ENCODE data around the gene MICAL2. TPM values are rescaled to one million over a fixed set of nuclear protein-coding genes. Genes with fewer than 3 reads are reported as not detected.

The MICAL2 gene
- polyA plus RNA-seq, 2 of the 4 experiments (the other 2 are of a cell fraction), result 39.8 to 42.1 TPM

- TF ChIP-seq ATOH8 (CRISPR knock-in tag; IDR thresholded peaks at IDR 0.05; ENCODE audit: low read depth), result peak; percentile 15; the same call in 1 of the 2 replicates
- no peak for TF ChIP-seq CHD4 (IDR thresholded peaks at IDR 0.05; ENCODE audit: borderline replicate concordance)
- 0 out of 2 replicates have a peak, but pooled peaks have one; percentile 4 for TF ChIP-seq POLR2A (IDR thresholded peaks at IDR 0.05; ENCODE audit: low read length)
- TF ChIP-seq FOSB (CRISPR knock-in tag; IDR thresholded peaks at IDR 0.05), result peak; percentile 79
- 0 out of 2 replicates have a peak, but pooled peaks have one; percentile 32 for TF ChIP-seq MYC (IDR thresholded peaks at IDR 0.05; ENCODE audit: borderline replicate concordance, low read length)
- TF ChIP-seq GATA3 (IDR thresholded peaks at IDR 0.05; ENCODE audit: borderline replicate concordance), result peak; percentile 44; the same call in 1 of the 2 replicates
- no peak for TF ChIP-seq HOXA7 (CRISPR knock-in tag; IDR thresholded peaks at IDR 0.05)
- TF ChIP-seq EHF (CRISPR knock-in tag; IDR thresholded peaks at IDR 0.05), result 0 out of 2 replicates have a peak, but pooled peaks have one; percentile 58
- TF ChIP-seq TFCP2L1 (CRISPR knock-in tag; IDR thresholded peaks at IDR 0.05), result 0 out of 2 replicates have a peak, but pooled peaks have one; percentile 47
- no peak for TF ChIP-seq RFX5 (IDR thresholded peaks at IDR 0.05)
- no peak for TF ChIP-seq HDAC2 (IDR thresholded peaks at IDR 0.05)
- TF ChIP-seq JUNB (IDR thresholded peaks at IDR 0.05), result peak; percentile 41
- no peak for TF ChIP-seq CHD2 (IDR thresholded peaks at IDR 0.05; ENCODE audit: low read length, partially characterized antibody)
- TF ChIP-seq REST (IDR thresholded peaks at IDR 0.05), result no peak
- TF ChIP-seq RCOR1 (IDR thresholded peaks at IDR 0.05; ENCODE audit: low read depth, low read length), result no peak
- no peak for TF ChIP-seq ZNF302 (CRISPR knock-in tag; IDR thresholded peaks at IDR 0.05)
- TF ChIP-seq BCL3 (IDR thresholded peaks at IDR 0.05), result no peak; the same call in 2 of the 3 replicates
- no peak for TF ChIP-seq PBX3 (IDR thresholded peaks at IDR 0.05)
- TF ChIP-seq NPAS2 (CRISPR knock-in tag; IDR thresholded peaks at IDR 0.05; ENCODE audit: borderline replicate concordance), result no peak
- TF ChIP-seq MAZ (IDR thresholded peaks at IDR 0.05; ENCODE audit: borderline replicate concordance, low read depth, low read length), result no peak
- TF ChIP-seq BHLHE40 (IDR thresholded peaks at IDR 0.05; ENCODE audit: low read depth, low read length), result no peak
- TF ChIP-seq SMC3 (IDR thresholded peaks at IDR 0.05), result peak; percentile 25; the same call in 1 of the 3 replicates
- 0 out of 2 replicates have a peak, but pooled peaks have one; percentile 11 for TF ChIP-seq HOXB13 (CRISPR knock-in tag; IDR thresholded peaks at IDR 0.05; ENCODE audit: low read depth)
- peak in 1 of 2 experiments; percentile 14; a peak in 2 of 5 replicates for TF ChIP-seq RAD21 (conservative IDR thresholded peaks at IDR 0.05 in 1 of 2, IDR thresholded peaks at IDR 0.05 in 1 of 2)
- 0 out of 2 replicates have a peak, but pooled peaks have one; percentile 60 for TF ChIP-seq HEYL (CRISPR knock-in tag; IDR thresholded peaks at IDR 0.05)
- no peak for TF ChIP-seq E2F6 (IDR thresholded peaks at IDR 0.05; ENCODE audit: borderline replicate concordance, low read depth)
- no peak for TF ChIP-seq RNF2 (IDR thresholded peaks at IDR 0.05; ENCODE audit: borderline replicate concordance, low read depth)
- no peak for TF ChIP-seq ZC3H11A (IDR thresholded peaks at IDR 0.05)
- no peak for TF ChIP-seq FOXS1 (CRISPR knock-in tag; IDR thresholded peaks at IDR 0.05)
- no peak for TF ChIP-seq NFE2L2 (conservative IDR thresholded peaks at IDR 0.05; ENCODE audit: low read length)
- TF ChIP-seq HOXB5 (CRISPR knock-in tag; IDR thresholded peaks at IDR 0.05), result peak; percentile 56; the same call in 1 of the 2 replicates
- TF ChIP-seq ZSCAN20 (CRISPR knock-in tag; IDR thresholded peaks at IDR 0.05), result no peak
- TF ChIP-seq RARB (CRISPR knock-in tag; IDR thresholded peaks at IDR 0.05), result 0 out of 2 replicates have a peak, but pooled peaks have one; percentile 21
- TF ChIP-seq JUN (IDR thresholded peaks at IDR 0.05), result peak in 1 of 2 experiments; percentile 49; a peak in 1 of 5 replicates
- TF ChIP-seq EP300 (IDR thresholded peaks at IDR 0.05), result peak in 1 of 2 experiments; percentile 43; a peak in 1 of 5 replicates
- TF ChIP-seq KDM1A (IDR thresholded peaks at IDR 0.05; ENCODE audit: low read depth), result no peak
- no peak for TF ChIP-seq SREBF2 (IDR thresholded peaks at IDR 0.05)
Observed at GRCh38 chr11:12086271-12087074, 23.9 kb upstream of the MICAL2 start (continued).

All from A549 (cell line).